GM20000 (cell line): ENCODE data around the gene OXCT1.

Experiments used
- DNase-seq: peaks from one replicate; pipeline ENCODE4 v3.0.0; 2012; ENCODE audit warnings: low spot score
- CTCF ChIP-seq: IDR thresholded peaks from 2 replicates; pipeline ENCODE4 v1.5.1; 2012; ENCODE audit warnings: mild to moderate bottlenecking, control low read depth; ENCODE audit errors: extremely low read depth, missing control alignments

The OXCT1 gene

DNA sequence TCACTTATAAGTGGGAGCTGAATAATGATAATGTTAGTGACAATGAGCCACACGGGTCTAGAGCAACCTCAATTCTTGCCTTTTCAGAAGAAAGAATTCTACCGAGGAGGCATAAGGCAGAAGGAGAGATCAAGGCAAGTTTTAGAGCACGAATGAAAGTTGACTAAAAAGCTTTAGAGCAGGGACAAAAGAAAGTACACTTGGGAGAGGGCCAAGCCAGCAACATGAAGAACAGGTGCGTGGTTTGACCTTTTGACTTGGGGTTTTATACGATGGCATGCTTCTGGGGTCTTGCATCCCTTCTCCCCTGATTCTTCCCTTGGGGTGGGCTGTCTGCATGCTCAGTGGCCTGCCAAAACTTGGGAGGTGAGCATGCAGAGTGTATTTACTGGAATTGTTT lies 12.5 kb upstream of the OXCT1 start:
- DNase-seq: no peak
- TF ChIP-seq CTCF: no peak

- no peak for TF ChIP-seq CTCF
- DNase-seq: no peak
Measured at GRCh38 chr5:41878643-41879478, 8.6 kb upstream of the OXCT1 start.

GRCh38 chr5:41878173-41878572 lies 7.9 kb upstream of the OXCT1 start:
- DNase-seq: no peak
- TF ChIP-seq CTCF: no peak

- DNase-seq: no peak
- no peak for TF ChIP-seq CTCF
Measured at GRCh38 chr5:41877408-41877807, 7.2 kb upstream of the OXCT1 start.

DNA sequence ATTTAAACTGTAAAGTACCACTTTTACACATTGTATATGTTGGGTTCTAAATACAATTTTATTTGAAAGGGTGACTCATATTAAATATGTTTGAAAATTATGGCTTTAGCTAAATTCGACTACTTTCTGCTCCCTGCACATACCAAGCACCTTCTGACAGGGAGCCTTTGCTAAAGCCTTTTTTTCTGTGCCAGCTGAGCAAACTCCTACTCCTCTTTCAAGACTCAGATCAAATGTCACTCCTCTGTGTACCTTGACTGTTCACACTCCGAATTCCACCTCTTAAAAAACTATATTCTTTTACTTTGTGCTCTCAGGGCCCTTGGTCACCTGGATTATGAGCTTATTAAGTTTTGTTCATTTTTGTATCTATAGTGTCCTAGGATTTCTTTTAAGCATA lies 6.5 kb upstream of the OXCT1 start:
- no peak for DNase-seq
- TF ChIP-seq CTCF: no peak

DNA sequence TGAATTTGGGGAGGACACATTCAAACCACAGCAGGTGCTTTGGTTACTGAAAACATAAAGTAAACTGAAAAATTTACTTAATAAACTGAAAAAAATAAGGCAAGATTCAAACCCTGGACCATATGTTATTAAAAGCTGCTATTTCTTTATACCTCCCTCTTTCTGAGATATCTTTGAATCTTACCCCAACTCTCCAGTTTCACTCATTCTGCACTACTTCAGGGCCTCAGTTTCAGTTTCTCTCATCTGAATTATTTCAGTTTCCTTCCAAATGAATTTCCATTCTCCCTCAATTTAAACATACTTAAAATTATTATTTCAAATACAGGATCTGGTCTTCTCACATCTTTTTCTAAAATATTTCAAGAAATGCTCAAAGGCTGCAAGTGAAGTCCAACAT lies 4.9 kb upstream of the OXCT1 start:
- DNase-seq: peak; percentile 23
- TF ChIP-seq CTCF: no peak

- DNase-seq: no peak
- no peak for TF ChIP-seq CTCF
Measured at GRCh38 chr5:41874512-41875060, 4.4 kb upstream of the OXCT1 start.
